Measurements from ENCODE around the gene DESI2.

The DESI2 gene

DNA sequence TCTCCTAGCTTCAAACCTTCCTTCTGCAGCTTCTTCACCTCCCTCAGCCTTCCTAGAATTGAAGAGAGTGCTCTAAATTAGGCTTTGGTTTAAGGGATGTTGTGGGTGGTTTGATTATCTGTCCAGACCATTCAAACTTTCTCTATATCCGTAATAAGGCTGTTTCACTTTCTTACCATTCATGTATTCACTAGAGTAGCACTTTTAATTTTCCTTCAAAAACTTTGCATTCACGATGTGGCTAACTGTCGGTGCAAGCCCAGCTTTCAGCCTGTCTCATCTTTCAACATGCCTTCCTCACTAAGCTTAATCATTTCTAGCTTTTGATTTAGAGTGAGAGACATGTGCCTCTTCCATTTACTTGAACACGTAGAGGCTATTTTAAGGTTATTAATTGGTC lies 26.2 kb upstream of the DESI2 start:
- no peak for DNase-seq
- H3K27ac ChIP-seq (ENCODE audit: low read length), result no peak overlapping the region
- H4K20me1 ChIP-seq (ENCODE audit: insufficient read depth, low read length), result no peaks in the 10 kb centered on the region
- no peaks in the 10 kb centered on the region for H3K9me3 ChIP-seq (replicated peaks; ENCODE audit: insufficient read depth, low read length)
- no peaks in the 10 kb centered on the region for H3K79me2 ChIP-seq (ENCODE audit: low read length)
- no peaks in the 10 kb centered on the region for H3K9me2 ChIP-seq (replicated peaks; ENCODE audit: insufficient read depth, low read length)
- no peak overlapping the region for H3K4me3 ChIP-seq (ENCODE audit: low read length)
- H3K36me3 ChIP-seq (replicated peaks; ENCODE audit: insufficient read depth, low read length), result no peaks in the 10 kb centered on the region
- no peak for TF ChIP-seq EZH2phosphoT487 (IDR thresholded peaks at IDR 0.05; ENCODE audit: low read length)
- TF ChIP-seq EZH2 (optimal IDR thresholded peaks at IDR 0.05; ENCODE audit: low read depth, low read length), result no peak
- no peak for TF ChIP-seq CTCF (IDR thresholded peaks at IDR 0.05; ENCODE audit: low read length)
- no peak overlapping the region for H3K9ac ChIP-seq (ENCODE audit: low read length)
- H3F3A ChIP-seq (ENCODE audit: insufficient read depth, low read length), result no peaks in the 10 kb centered on the region
- H2AFZ ChIP-seq (ENCODE audit: low read length), result no peak overlapping the region
- H3K27me3 ChIP-seq (replicated peaks; ENCODE audit: insufficient read depth, low read length), result no peaks in the 10 kb centered on the region
- H3K4me1 ChIP-seq (ENCODE audit: low read length), result no peaks in the 10 kb centered on the region
- no peak overlapping the region for H3K4me2 ChIP-seq (ENCODE audit: low read depth, low read length)

- no peak for DNase-seq
- TF ChIP-seq EZH2phosphoT487 (IDR thresholded peaks at IDR 0.05; ENCODE audit: low read length) (no peak), CTCF (IDR thresholded peaks at IDR 0.05; ENCODE audit: low read length) (no peak), EZH2 (optimal IDR thresholded peaks at IDR 0.05; ENCODE audit: low read depth, low read length) (no peak)
- no peak overlapping the region for H3K4me3 ChIP-seq (ENCODE audit: low read length)
- no peaks in the 10 kb centered on the region for H4K20me1 ChIP-seq (ENCODE audit: insufficient read depth, low read length)
- no peaks in the 10 kb centered on the region for H3K79me2 ChIP-seq (ENCODE audit: low read length)
- no peaks in the 10 kb centered on the region for H3K9me3 ChIP-seq (replicated peaks; ENCODE audit: insufficient read depth, low read length)
- no peak overlapping the region for H3K4me2 ChIP-seq (ENCODE audit: low read depth, low read length)
- no peak overlapping the region for H3K27ac ChIP-seq (ENCODE audit: low read length)
- H3K9ac ChIP-seq (ENCODE audit: low read length), result no peak overlapping the region
- H3K4me1 ChIP-seq (ENCODE audit: low read length), result no peaks in the 10 kb centered on the region
- H3K36me3 ChIP-seq (replicated peaks; ENCODE audit: insufficient read depth, low read length), result no peaks in the 10 kb centered on the region
- no peaks in the 10 kb centered on the region for H3K27me3 ChIP-seq (replicated peaks; ENCODE audit: insufficient read depth, low read length)
- no peak overlapping the region for H2AFZ ChIP-seq (ENCODE audit: low read length)
- H3F3A ChIP-seq (ENCODE audit: insufficient read depth, low read length), result no peaks in the 10 kb centered on the region
- no peaks in the 10 kb centered on the region for H3K9me2 ChIP-seq (replicated peaks; ENCODE audit: insufficient read depth, low read length)
Observed at GRCh38 chr1:244628789-244629188, 24.1 kb upstream of the DESI2 start.

GRCh38 chr1:244633140-244633539 lies 19.8 kb upstream of the DESI2 start:
- DNase-seq, result no peak
- no peak for TF ChIP-seq CTCF (IDR thresholded peaks at IDR 0.05; ENCODE audit: low read length)
- no peak for TF ChIP-seq EZH2phosphoT487 (IDR thresholded peaks at IDR 0.05; ENCODE audit: low read length)
- TF ChIP-seq EZH2 (optimal IDR thresholded peaks at IDR 0.05; ENCODE audit: low read depth, low read length), result no peak
- no peaks in the 10 kb centered on the region for H3K9me3 ChIP-seq (replicated peaks; ENCODE audit: insufficient read depth, low read length)
- no peaks in the 10 kb centered on the region for H3F3A ChIP-seq (ENCODE audit: insufficient read depth, low read length)
- no peak overlapping the region for H3K27ac ChIP-seq (ENCODE audit: low read length)
- H4K20me1 ChIP-seq (ENCODE audit: insufficient read depth, low read length), result no peaks in the 10 kb centered on the region
- H3K4me1 ChIP-seq (ENCODE audit: low read length), result no peaks in the 10 kb centered on the region
- no peak overlapping the region for H2AFZ ChIP-seq (ENCODE audit: low read length)
- H3K79me2 ChIP-seq (ENCODE audit: low read length), result no peaks in the 10 kb centered on the region
- H3K4me2 ChIP-seq (ENCODE audit: low read depth, low read length), result no peak overlapping the region
- H3K36me3 ChIP-seq (replicated peaks; ENCODE audit: insufficient read depth, low read length), result no peaks in the 10 kb centered on the region
- H3K27me3 ChIP-seq (replicated peaks; ENCODE audit: insufficient read depth, low read length), result no peaks in the 10 kb centered on the region
- H3K9ac ChIP-seq (ENCODE audit: low read length), result no peak overlapping the region
- H3K9me2 ChIP-seq (replicated peaks; ENCODE audit: insufficient read depth, low read length), result no peaks in the 10 kb centered on the region
- no peak overlapping the region for H3K4me3 ChIP-seq (ENCODE audit: low read length)
